Measurements from ENCODE around the gene TMEM164.

DNA sequence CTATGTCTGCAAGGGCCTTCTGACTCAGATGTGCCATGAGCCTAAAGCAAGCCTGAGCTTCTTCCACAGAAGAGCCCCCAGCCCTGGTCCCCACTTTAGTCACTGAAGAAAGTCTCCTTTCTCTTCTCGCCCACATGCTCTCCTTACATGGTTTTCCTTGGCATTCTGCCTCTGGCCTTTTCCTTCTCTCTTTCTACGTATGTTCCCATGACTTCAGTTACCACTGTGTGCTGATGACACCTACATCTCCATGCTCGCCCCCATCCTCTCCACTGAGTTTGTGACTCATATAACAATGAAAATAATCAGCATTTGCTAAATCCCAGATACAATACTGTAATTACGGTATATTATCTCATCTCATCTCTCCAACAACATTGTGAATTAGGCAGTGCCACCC lies 165.7 kb downstream of the TMEM164 start:
- TF ChIP-seq BHLHE40 (IDR thresholded peaks at IDR 0.05; ENCODE audit: low read depth, low read length) (no peak), RCOR1 (IDR thresholded peaks at IDR 0.05; ENCODE audit: insufficient replicate concordance, low read length) (no peak), RAD21 (IDR thresholded peaks at IDR 0.05; ENCODE audit: low read length) (no peak)
- TF ChIP-seq, protein P1, sequence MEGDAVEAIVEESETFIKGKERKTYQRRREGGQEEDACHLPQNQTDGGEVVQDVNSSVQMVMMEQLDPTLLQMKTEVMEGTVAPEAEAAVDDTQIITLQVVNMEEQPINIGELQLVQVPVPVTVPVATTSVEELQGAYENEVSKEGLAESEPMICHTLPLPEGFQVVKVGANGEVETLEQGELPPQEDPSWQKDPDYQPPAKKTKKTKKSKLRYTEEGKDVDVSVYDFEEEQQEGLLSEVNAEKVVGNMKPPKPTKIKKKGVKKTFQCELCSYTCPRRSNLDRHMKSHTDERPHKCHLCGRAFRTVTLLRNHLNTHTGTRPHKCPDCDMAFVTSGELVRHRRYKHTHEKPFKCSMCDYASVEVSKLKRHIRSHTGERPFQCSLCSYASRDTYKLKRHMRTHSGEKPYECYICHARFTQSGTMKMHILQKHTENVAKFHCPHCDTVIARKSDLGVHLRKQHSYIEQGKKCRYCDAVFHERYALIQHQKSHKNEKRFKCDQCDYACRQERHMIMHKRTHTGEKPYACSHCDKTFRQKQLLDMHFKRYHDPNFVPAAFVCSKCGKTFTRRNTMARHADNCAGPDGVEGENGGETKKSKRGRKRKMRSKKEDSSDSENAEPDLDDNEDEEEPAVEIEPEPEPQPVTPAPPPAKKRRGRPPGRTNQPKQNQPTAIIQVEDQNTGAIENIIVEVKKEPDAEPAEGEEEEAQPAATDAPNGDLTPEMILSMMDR (conservative IDR thresholded peaks at IDR 0.05; ENCODE audit: low read depth, low read length), result no peak

Data from IMR-90 (cell line).